K562 (cell line): ENCODE results near the gene ST6GAL1. TPM values are rescaled to one million over a fixed set of nuclear protein-coding genes. Genes with fewer than 3 reads are reported as not detected.

Experiments used
- BRCA1 ChIP-seq, 2 experiments: fragments of 450-650 bp in 1 of 2; sonication (generic) in 1 of 2; formaldehyde crosslinking in 1 of 2; IDR thresholded peaks; 2 replicates each; pipeline versions ENCODE4 v1.5.0 to v1.6.1; 2017 to 2020; ENCODE audit warnings: mild to moderate bottlenecking in 1 of 2, missing genetic modification reagents in 1 of 2
- CBFB ChIP-seq: sonication (generic); formaldehyde crosslinking; IDR thresholded peaks from 2 replicates; pipeline ENCODE4 v1.4.0; 2020; ENCODE audit warnings: mild to moderate bottlenecking, missing genetic modification reagents
- NR1H2 ChIP-seq: sonication (generic); formaldehyde crosslinking; IDR thresholded peaks from 2 replicates; pipeline ENCODE4 v1.4.0; 2020; ENCODE audit warnings: mild to moderate bottlenecking, missing genetic modification reagents
- NR2F6 ChIP-seq: fragments of 450-650 bp; formaldehyde crosslinking; IDR thresholded peaks from 2 replicates; pipeline ENCODE4 v1.4.0; 2020; ENCODE audit warnings: mild to moderate bottlenecking
- POLR2AphosphoS2 ChIP-seq: IDR thresholded peaks from 2 replicates; pipeline ENCODE4 v1.6.1; 2012; ENCODE audit warnings: low read length, improper control_type of control experiment
- RAD21 ChIP-seq, 2 experiments: fragments of 250-450 bp in 1 of 2; fragments of 450-650 bp in 1 of 2; sonication (Bioruptor Pico) in 1 of 2; formaldehyde crosslinking in 1 of 2; IDR thresholded peaks in 1 of 2; conservative IDR thresholded peaks in 1 of 2; 2 replicates each; pipeline versions ENCODE4 v1.4.0 to v1.8.0; 2020 to 2022; ENCODE audit warnings: mild to moderate bottlenecking in 2 of 2, moderate library complexity in 1 of 2
- SPI1 ChIP-seq: IDR thresholded peaks from 2 replicates; pipeline ENCODE4 v1.6.1; 2011; ENCODE audit warnings: low read depth, low read length, control low read depth, borderline replicate concordance
- ZNF184 ChIP-seq: sonication (generic); formaldehyde crosslinking; IDR thresholded peaks from 2 replicates; pipeline ENCODE4 v1.5.0; 2020; ENCODE audit warnings: missing genetic modification reagents
- polyA plus RNA-seq, 8 experiments: library from polyadenylated mRNA; depleted of rRNA in 4 of 8; stranded (reverse) in 5 of 8; unstranded in 3 of 8; fragments of >200 nt; fragmentation: Nextera tagmentation in 2 of 8; fragmentation: Illumina TruSeq in 1 of 8; extraction: Ambion mirVana in 2 of 8; extraction: Trizol in 1 of 8; gene quantifications; 2 replicates each; pipeline versions ENCODE4 v1.2.1 to v1.2.3, GENCODE V29; 2011 to 2014; ENCODE audit warnings: inconsistent platforms in 1 of 8, missing spikeins in 1 of 8
- total RNA-seq, 7 experiments: library from RNA; depleted of rRNA in 6 of 7; stranded (reverse); fragments of >200 nt in 6 of 7; fragmentation: Illumina TruSeq in 2 of 7; extraction: Trizol in 2 of 7; gene quantifications; 2 replicates each; pipeline versions ENCODE4 v1.2.1 to v1.2.3, GENCODE V29; 2011 to 2021; ENCODE audit warnings: low replicate concordance in 1 of 7
- TF ChIP-seq, protein P1 (sequence below): fragments of 450-650 bp; IDR thresholded peaks from 2 replicates; pipeline ENCODE4 v1.6.1; 2016; ENCODE audit warnings: missing biosample characterization, missing genetic modification characterization
- TF ChIP-seq, protein P2 (sequence below), 2 experiments: IDR thresholded peaks; 2 replicates each; pipeline ENCODE4 v1.6.1; 2012; ENCODE audit warnings: improper control_type of control experiment in 2 of 2, low read depth in 2 of 2, low read length in 2 of 2, borderline replicate concordance in 1 of 2
- TF ChIP-seq, protein P3 (sequence below): IDR thresholded peaks from 2 replicates; pipeline ENCODE4 v1.6.1; 2016; ENCODE audit warnings: missing genetic modification characterization, missing compliant biosample characterization
- TF ChIP-seq, protein P4 (sequence below): fragments of 450-650 bp; IDR thresholded peaks from 2 replicates; pipeline ENCODE4 v1.6.1; 2016; ENCODE audit warnings: low read depth
- TF ChIP-seq, protein P5 (sequence below): sonication (generic); formaldehyde crosslinking; IDR thresholded peaks from 2 replicates; pipeline ENCODE4 v1.8.0; 2022; ENCODE audit warnings: mild to moderate bottlenecking, missing genetic modification reagents

Gene ST6GAL1
- total and polyA plus RNA-seq, 9 of the 15 experiments (the other 6 are each of a cell fraction or from before 2014, with no cell fraction given) = 31.9 to 145 (median 71.0) TPM

DNA sequence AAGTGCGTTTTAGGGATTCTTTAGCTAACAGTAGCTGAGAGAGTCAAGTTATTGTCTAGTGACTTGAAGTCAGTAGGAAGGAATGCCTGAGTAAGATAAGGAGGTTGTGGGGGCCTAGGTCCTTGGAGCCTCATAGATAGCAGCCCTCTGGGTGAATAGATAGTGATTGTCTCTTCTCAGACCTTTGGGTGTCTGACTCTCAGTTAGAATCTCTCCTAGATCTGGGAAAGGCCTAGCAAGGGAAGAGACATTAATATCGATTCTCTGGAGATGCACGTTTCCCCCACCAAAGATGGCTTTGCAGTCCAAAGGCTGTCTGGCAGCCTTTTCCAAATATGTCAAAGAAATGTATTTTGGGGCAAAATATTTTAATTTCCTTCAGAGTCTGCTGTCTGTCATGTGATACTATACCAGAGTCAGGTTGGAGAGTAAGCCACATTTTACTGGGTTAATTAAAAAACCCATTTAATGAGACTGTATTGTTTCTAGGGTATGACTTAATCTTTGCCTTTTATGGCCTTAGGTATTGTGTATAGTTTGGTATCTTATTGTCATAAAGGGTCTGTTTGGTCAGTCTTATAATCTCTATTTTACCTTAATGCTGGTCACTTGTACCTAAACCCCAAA, 92.2 kb downstream of the ST6GAL1 start (continued):
- TF ChIP-seq, protein P1, sequence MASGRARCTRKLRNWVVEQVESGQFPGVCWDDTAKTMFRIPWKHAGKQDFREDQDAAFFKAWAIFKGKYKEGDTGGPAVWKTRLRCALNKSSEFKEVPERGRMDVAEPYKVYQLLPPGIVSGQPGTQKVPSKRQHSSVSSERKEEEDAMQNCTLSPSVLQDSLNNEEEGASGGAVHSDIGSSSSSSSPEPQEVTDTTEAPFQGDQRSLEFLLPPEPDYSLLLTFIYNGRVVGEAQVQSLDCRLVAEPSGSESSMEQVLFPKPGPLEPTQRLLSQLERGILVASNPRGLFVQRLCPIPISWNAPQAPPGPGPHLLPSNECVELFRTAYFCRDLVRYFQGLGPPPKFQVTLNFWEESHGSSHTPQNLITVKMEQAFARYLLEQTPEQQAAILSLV (tag) = no peak
- TF ChIP-seq SPI1 = no peak
- no peak for TF ChIP-seq NR1H2 (CRISPR knock-in tag)
- no peak for TF ChIP-seq BRCA1 (IDR thresholded peaks at IDR 0.05)
- TF ChIP-seq BRCA1 (CRISPR knock-in tag; IDR thresholded peaks at IDR 0.05) = no peak
- no peak for TF ChIP-seq POLR2AphosphoS2
- TF ChIP-seq, protein P2, sequence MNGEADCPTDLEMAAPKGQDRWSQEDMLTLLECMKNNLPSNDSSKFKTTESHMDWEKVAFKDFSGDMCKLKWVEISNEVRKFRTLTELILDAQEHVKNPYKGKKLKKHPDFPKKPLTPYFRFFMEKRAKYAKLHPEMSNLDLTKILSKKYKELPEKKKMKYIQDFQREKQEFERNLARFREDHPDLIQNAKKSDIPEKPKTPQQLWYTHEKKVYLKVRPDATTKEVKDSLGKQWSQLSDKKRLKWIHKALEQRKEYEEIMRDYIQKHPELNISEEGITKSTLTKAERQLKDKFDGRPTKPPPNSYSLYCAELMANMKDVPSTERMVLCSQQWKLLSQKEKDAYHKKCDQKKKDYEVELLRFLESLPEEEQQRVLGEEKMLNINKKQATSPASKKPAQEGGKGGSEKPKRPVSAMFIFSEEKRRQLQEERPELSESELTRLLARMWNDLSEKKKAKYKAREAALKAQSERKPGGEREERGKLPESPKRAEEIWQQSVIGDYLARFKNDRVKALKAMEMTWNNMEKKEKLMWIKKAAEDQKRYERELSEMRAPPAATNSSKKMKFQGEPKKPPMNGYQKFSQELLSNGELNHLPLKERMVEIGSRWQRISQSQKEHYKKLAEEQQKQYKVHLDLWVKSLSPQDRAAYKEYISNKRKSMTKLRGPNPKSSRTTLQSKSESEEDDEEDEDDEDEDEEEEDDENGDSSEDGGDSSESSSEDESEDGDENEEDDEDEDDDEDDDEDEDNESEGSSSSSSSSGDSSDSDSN (IDR thresholded peaks at IDR 0.05; ENCODE audit: borderline replicate concordance in 1 of 2, low read depth in 2 of 2, low read length in 2 of 2) = 0 out of 4 replicates have a peak, but pooled peaks of 1 of the 2 experiments have one; percentile 34
- TF ChIP-seq ZNF184 (CRISPR knock-in tag) = no peak
- TF ChIP-seq, protein P3, sequence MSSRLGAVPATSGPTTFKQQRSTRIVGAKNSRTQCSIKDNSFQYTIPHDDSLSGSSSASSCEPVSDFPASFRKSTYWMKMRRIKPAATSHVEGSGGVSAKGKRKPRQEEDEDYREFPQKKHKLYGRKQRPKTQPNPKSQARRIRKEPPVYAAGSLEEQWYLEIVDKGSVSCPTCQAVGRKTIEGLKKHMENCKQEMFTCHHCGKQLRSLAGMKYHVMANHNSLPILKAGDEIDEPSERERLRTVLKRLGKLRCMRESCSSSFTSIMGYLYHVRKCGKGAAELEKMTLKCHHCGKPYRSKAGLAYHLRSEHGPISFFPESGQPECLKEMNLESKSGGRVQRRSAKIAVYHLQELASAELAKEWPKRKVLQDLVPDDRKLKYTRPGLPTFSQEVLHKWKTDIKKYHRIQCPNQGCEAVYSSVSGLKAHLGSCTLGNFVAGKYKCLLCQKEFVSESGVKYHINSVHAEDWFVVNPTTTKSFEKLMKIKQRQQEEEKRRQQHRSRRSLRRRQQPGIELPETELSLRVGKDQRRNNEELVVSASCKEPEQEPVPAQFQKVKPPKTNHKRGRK (tag) = no peak
- TF ChIP-seq, protein P4, sequence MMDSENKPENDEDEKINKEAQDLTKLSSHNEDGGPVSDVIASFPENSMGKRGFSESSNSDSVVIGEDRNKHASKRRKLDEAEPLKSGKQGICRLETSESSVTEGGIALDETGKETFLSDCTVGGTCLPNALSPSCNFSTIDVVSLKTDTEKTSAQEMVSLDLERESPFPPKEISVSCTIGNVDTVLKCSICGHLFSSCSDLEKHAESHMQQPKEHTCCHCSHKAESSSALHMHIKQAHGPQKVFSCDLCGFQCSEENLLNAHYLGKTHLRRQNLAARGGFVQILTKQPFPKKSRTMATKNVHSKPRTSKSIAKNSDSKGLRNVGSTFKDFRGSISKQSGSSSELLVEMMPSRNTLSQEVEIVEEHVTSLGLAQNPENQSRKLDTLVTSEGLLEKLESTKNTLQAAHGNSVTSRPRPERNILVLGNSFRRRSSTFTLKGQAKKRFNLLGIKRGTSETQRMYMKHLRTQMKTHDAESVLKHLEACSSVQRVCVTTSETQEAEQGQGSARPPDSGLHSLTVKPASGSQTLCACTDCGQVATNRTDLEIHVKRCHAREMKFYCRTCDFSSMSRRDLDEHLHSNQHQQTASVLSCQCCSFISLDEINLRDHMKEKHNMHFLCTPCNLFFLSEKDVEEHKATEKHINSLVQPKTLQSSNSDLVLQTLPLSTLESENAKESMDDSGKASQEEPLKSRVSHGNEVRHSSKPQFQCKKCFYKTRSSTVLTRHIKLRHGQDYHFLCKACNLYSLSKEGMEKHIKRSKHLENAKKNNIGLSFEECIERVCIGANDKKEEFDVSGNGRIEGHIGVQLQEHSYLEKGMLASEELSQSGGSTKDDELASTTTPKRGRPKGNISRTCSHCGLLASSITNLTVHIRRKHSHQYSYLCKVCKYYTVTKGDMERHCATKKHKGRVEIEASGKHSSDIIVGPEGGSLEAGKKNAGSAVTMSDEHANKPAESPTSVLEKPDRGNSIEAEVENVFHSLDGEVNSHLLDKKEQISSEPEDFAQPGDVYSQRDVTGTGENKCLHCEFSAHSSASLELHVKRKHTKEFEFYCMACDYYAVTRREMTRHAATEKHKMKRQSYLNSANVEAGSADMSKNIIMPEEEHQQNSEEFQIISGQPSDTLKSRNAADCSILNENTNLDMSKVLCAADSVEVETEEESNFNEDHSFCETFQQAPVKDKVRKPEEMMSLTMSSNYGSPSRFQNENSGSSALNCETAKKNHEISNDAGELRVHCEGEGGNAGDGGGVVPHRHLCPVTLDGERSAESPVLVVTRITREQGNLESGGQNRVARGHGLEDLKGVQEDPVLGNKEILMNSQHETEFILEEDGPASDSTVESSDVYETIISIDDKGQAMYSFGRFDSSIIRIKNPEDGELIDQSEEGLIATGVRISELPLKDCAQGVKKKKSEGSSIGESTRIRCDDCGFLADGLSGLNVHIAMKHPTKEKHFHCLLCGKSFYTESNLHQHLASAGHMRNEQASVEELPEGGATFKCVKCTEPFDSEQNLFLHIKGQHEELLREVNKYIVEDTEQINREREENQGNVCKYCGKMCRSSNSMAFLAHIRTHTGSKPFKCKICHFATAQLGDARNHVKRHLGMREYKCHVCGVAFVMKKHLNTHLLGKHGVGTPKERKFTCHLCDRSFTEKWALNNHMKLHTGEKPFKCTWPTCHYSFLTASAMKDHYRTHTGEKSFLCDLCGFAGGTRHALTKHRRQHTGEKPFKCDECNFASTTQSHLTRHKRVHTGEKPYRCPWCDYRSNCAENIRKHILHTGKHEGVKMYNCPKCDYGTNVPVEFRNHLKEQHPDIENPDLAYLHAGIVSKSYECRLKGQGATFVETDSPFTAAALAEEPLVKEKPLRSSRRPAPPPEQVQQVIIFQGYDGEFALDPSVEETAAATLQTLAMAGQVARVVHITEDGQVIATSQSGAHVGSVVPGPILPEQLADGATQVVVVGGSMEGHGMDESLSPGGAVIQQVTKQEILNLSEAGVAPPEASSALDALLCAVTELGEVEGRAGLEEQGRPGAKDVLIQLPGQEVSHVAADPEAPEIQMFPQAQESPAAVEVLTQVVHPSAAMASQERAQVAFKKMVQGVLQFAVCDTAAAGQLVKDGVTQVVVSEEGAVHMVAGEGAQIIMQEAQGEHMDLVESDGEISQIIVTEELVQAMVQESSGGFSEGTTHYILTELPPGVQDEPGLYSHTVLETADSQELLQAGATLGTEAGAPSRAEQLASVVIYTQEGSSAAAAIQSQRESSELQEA = no peak
- TF ChIP-seq NR2F6 (CRISPR knock-in tag) = no peak
- TF ChIP-seq, protein P5, sequence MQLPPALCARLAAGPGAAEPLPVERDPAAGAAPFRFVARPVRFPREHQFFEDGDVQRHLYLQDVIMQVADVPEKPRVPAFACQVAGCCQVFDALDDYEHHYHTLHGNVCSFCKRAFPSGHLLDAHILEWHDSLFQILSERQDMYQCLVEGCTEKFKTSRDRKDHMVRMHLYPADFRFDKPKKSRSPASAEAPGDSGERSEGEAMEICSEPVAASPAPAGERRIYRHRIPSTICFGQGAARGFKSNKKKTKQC (CRISPR knock-in tag) = no peak
- no peak for TF ChIP-seq RAD21 (CRISPR knock-in tag; conservative IDR thresholded peaks at IDR 0.05 in 1 of 2, IDR thresholded peaks at IDR 0.05 in 1 of 2)
- no peak for TF ChIP-seq CBFB (CRISPR knock-in tag)
